Epithelial cell of esophagus (primary cell): ENCODE data around the gene MORF4L1.
A peak's percentile ranks its signal among the peaks of the same experiment; 100 is the strongest.

Experiments used
- DNase-seq: peaks from one replicate; pipeline ENCODE4 v3.0.0; 2010; ENCODE audit warnings: low read depth
- H3K4me3 ChIP-seq: 2 replicates; pipeline ENCODE4 v1.5.1; 2011; ENCODE audit warnings: mild to moderate bottlenecking, low read length, control low read depth
- CTCF ChIP-seq: IDR thresholded peaks from 2 replicates; pipeline ENCODE4 v1.5.1; 2011; ENCODE audit warnings: low read depth, mild to moderate bottlenecking, low read length, control low read depth, inconsistent platforms; ENCODE audit not compliant: insufficient read depth; ENCODE audit errors: missing control alignments

The MORF4L1 gene

DNA sequence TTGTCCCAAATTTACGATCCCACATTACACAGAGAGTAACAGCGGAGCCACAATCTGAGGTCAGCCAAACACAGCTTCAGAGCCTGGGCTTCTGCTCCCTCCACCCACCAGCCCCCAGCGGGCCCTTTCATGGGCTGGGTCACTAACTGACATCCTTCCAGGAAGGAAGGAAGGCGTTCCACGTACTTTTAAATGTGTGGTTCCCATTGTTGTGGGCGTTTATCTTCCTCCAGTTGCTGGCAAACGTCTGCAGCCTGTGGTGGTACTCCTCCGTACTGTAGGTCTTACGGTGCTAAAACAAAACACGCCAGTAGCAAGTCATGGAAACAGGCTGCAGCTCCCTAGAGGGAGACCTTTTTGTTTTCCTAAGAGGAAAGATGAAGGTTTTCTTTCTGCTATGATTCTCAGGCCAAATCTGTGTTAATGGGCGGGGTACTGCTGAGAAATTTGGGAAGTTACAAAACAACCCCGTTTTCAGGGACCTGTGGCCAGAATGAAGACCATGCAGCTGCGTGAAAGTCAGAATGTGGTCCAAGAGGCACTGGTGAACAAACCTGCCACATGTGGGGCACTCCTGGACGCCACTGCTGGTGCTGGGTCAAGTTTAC is 64.5 kb downstream of the MORF4L1 start:
- no peak for TF ChIP-seq CTCF
- no peak for DNase-seq
- no peak overlapping the region for H3K4me3 ChIP-seq

DNA sequence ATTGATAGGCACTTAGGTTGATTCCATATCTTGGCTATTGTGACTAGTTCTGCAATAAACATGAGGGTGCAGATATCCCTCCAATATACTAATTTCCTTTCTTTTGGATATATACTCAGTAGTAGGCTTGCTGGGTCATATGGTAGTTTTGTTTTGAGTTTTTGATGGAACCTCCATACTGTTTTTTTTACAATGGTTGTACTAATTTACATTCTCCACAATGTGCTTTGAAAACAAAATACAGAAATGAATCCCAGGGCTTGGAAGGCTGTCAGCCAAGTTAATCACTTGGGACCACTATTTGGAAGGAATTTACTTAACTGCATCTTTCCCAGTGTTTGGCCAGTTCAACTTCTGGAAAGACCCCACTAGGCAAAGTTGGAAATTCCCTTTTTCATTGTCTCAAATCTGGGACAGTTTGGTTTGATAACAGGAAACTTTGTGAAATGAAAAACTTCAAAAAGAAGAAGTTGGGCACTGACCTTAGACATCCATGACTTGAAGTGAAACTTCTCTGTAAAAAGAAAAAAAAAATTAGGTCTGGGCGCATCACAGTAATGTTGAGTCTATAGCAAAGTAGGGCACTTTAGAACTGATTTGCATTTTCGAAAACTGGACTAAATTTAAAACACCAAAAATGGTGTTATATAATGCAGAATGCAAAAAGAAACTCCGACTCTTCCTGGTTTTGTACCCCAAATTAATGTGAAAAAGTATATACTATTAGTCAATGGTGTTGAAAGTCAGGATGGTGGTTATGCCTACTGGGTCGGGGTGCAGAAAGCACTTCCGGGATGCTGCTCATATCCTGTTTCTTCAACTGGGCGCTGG is 66.2 kb downstream of the MORF4L1 start:
- DNase-seq = no peak
- no peak for TF ChIP-seq CTCF
- no peak overlapping the region for H3K4me3 ChIP-seq

GRCh38 chr15:78942741-78943140 is 70.1 kb downstream of the MORF4L1 start:
- no peak for TF ChIP-seq CTCF
- H3K4me3 ChIP-seq = no peak overlapping the region
- DNase-seq = no peak

DNA sequence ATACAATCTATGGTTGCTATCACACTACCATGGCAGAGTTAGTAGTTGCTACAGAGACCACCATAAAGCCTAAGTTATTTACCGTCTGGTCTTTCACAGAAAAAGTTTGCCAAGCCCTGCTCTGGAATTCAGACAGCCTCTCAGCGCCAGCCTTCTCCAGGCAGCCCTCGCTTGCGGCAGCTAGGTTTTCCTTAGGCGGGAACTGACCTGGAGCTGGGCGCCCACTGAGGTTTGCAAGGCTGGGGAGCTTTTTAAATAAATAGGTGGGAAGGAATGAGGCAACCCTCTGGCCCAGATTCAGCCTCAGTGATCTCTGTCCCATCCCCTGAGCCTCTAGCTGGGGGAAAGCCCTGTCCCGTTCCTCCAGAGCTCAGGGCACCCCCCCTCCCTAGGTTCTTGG is 71.0 kb downstream of the MORF4L1 start:
- no peak for TF ChIP-seq CTCF
- H3K4me3 ChIP-seq = no peak overlapping the region
- no peak for DNase-seq

- DNase-seq = no peak
- no peak for TF ChIP-seq CTCF
- peak overlapping the region; percentile 43 for H3K4me3 ChIP-seq
These were observed 71.5 kb downstream of the MORF4L1 start for GRCh38 chr15:78944202-78944625.

DNA sequence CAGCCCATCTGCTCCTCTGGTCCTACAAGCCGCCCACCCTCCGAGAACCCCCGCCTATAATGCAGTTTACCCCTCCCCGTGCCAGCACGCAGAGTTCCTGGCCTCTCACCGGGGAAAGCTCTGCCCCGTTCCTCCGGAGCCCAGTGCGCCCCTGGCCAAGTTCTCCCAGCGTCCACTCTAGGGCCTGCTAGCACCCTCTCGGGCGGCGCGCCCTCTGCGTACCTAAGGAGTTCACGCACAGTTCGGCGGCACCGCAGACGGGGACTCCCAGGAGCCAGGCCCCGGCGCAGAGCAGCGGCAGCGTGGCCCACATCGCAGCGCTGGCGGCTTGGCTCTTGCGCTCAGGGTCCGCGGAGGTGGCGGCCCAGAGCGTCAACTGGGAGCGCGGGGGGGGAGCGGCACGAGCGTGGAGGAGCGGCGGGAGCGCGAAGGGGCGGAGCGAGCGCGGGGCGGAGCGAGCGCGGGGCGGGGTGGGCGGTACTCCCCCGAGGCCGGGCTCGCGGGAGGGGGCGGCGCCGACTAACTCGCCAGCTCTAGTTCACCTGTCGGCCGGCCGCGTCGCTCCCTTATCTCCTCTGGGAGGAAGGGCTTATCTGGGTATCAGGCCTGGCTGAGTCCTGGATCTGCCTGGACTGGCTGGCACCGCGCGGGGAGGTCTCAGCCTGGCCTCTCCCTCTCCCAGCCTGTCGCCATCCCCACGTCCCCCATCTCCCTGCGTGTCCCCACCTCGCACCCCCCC is 72.1 kb downstream of the MORF4L1 start, which contains the start of gene CTSH:
TSS of gene CTSH (minus strand) at position 378 of the 739 bp plus-strand sequence. CDS start at position 313, 65 bp downstream.
- peak; percentile 59 for DNase-seq
- TF ChIP-seq CTCF = no peak
- H3K4me3 ChIP-seq = peak within 1 kb of the TSS; percentile 43
